T47D (cell line): ENCODE results near the gene BRPF3.
"Not testable (repeated sequence)": the region's sequence is repeated elsewhere in the genome, so short reads cannot be mapped to it uniquely, and the experiment has no call there.

Experiments used
- DNase-seq, 2 experiments: peaks; one replicate each; pipeline versions ENCODE4 v3.0.0 to v3.0.0-alpha.2; 2011 to 2012; ENCODE audit warnings: low read depth in 1 of 2, low spot score in 1 of 2
- JUND ChIP-seq: IDR thresholded peaks from 2 replicates; pipeline ENCODE4 v1.6.1; 2012; ENCODE audit warnings: low read depth
- in situ Hi-C: cut with HindIII; loops from 2 replicates; pipeline ENCODE4 v1.10.0; 2016; ENCODE audit warnings: low sequenced_read_pairs, low pct_unique_long_range_greater_than_20kb

Gene BRPF3

DNA sequence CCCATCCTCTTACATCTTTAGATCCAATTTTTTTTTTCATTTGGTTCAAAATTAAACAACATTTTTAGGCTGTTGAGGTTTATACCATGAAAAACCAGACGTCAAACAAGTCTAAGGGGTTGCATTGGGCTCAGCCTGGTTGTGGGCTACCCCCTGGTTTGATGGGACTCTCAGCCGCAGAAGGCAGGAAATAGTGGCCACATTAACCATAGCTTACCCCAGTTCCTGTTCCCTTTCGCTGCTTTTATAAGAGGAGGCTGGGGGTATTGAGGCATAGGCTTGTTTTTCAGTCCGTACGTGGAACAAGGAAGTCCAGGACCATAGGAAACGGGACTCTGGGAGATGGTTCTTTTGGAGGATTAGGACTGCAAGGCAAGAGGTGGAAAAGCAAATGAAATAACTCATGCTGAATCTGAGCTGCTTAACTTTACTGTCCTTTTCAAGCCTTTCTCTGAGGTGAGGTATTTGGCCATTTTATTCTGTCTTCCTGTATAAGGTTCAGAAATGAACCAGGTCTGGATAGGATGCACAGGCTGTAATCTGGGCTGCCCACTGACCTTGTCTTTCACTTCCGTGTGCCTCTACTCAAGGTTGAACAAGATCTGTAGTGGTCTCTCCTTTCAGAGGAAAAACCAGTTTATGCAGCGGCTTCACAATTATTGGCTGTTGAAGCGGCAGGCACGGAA lies 7.7 kb downstream of the BRPF3 start:
- no peak for TF ChIP-seq JUND
- no peak for DNase-seq
- in situ Hi-C loops: no loop called here

DNA sequence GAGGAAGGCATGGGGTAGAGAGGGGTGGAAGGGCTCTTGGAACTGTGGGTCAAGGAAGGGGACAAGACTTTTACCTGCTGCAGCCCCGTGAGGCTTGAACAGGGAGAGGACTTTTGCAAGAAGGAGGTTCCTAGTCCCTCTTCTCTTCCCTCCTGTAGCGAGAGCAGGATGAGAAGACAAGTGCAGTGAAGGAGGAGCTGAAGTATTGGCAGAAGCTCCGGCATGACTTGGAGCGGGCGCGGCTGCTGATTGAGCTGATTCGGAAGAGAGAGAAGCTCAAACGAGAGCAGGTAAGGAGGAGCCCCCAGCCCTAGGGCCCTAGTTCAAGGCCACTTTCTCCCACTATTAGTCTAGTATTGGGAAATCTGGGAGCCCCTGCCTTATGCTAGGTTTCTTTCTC lies 10.6 kb downstream of the BRPF3 start:
- TF ChIP-seq JUND: no peak
- in situ Hi-C loops: no loop called here
- no peak for DNase-seq

DNA sequence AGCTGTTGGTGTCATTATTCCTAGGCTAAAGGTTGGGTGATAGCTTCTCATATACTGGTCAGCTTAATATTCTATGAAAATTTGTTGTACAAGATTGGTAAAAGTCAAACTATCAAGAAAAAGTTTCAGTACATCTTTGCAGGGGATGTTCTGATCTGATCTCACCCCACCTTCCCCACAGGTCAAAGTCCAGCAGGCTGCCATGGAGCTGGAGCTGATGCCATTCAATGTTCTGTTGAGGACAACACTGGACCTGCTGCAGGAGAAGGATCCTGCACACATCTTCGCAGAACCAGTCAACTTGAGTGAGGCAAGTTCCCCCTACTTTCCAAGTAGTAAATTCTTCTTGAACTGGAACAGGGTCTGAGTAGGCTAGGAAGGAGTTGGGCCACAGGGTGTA lies 13.1 kb downstream of the BRPF3 start:
- in situ Hi-C loops: no loop called here
- TF ChIP-seq JUND: no peak
- no peak for DNase-seq

DNA sequence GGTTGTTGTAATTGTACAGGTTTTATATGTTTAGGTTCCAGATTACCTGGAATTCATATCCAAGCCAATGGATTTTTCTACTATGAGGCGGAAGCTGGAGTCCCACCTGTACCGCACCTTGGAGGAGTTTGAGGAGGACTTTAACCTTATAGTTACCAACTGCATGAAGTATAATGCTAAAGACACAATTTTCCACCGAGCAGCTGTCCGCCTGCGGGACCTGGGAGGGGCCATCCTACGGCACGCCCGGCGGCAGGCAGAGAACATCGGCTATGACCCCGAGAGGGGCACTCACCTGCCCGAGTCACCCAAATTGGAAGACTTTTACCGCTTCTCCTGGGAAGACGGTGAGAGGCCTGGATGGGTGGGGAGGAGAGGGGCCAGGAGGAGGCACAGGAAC lies 13.6 kb downstream of the BRPF3 start:
- no peak for DNase-seq
- no peak for TF ChIP-seq JUND
- in situ Hi-C loops: no loop called here

DNA sequence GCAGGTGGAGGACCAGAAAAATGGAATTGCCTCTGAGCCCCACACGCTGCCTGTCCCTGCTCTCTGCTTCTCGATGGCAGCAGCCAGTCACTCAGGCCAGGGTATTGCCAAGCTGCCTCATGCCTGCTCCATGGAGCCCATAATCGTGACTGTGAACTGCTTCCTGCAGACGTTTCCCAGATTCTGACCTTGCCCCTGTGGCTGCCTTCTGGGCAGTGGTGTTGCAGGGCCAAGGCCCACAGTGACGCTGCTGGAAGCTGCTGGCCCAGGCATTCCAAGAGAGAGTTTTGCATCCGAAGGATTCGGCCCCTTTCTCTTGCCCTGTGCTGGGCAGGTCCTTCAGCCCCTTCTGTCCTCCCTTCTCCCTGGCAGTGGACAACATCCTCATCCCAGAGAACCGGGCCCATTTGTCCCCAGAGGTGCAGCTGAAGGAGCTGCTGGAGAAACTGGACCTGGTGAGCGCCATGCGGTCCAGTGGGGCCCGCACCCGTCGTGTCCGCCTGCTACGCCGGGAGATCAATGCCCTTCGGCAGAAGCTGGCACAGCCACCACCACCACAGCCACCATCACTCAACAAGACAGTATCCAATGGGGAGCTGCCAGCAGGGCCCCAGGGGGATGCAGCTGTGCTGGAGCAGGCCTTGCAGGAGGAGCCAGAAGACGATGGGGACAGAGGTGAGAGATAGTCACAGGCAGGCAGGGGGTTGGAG lies 14.5 kb downstream of the BRPF3 start:
- no peak for DNase-seq
- in situ Hi-C loops: no loop called here
- TF ChIP-seq JUND: no peak

DNA sequence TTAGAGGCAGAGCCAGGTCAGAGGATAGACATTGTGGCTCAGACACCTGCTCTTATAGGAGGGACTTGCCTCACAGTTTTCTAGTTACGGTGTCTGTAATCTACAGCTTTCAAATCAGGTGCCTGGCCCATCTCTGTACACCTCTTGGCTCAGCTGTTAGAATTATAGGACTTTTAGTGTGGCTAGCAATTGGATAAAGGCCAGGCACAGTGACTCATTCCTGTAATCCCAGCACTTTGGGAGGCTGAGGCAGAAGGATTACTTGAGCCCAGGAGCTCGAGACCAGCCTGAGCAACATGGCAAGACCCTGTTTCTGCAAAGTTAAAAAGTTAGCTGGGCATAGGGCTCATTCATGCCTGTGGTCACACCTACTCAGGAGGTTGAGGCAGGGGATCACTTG lies 20.0 kb downstream of the BRPF3 start:
- DNase-seq: no peak
- in situ Hi-C loops: no loop called here
- no peak for TF ChIP-seq JUND

DNA sequence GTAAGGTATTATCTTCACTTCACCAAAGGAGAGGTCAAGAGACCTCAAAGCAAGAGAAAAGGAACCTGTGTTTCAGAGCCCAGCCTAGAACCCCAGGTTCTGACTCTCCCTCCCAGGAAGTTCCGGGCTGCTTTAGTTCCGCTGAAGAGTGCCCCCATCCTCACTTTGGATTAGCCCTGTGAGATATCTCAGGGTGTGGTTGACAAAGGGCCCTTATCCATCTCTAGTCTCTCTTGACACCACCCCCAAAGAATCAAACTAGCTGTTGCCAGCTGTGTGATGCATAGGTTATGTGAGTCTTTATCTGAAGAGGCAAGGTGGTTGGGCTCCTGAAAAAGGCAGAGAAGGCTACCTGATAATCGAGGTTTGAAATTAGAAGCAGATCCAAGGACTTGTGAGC lies 20.6 kb downstream of the BRPF3 start:
- no peak for TF ChIP-seq JUND
- in situ Hi-C loops: no loop called here

DNA sequence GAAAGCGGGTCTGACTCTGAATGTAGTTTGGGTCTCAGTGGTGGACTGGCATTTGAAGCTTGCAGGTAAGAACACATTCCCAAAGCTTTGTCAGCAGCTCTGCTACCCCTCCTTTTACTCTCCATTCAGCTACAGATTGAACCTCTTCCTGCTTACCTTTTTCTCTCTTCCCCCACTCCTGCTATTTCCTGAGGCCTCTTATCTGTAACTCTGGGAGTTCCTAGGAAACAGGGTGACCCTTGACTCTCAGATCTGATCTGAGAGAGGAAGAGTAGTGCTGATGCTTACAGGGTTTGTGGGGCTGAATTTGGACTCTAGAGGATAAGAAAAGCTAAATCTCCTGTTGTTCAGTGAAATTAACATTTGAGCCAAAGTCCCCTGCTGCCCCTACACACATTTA lies 21.4 kb downstream of the BRPF3 start:
- no peak for TF ChIP-seq JUND
- in situ Hi-C loops: no loop called here
- no peak for DNase-seq

More for the DNA sequence above, 20.6 kb downstream of the BRPF3 start:
- no peak for DNase-seq

DNA sequence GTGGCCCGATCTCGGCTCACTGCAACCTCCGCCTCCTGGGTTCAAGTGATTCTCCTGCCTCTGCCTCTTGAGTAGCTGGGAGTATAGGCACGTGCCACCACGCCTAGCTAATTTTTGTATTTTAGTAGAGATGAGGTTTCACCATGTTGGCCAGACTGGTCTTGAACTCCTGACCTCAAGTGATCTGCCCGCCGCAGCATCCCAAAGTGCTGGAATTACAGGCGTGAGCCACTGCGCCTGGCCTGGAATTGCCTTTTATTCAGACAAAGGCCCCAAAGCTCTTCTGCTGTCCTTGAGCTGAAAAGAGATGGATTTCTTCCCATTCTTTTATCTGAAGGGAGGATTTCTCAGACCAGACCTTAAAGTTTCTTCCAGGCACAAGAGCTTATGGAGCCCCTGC lies 22.0 kb downstream of the BRPF3 start:
- in situ Hi-C loops, DNase-seq: not testable (repeated sequence)

DNA sequence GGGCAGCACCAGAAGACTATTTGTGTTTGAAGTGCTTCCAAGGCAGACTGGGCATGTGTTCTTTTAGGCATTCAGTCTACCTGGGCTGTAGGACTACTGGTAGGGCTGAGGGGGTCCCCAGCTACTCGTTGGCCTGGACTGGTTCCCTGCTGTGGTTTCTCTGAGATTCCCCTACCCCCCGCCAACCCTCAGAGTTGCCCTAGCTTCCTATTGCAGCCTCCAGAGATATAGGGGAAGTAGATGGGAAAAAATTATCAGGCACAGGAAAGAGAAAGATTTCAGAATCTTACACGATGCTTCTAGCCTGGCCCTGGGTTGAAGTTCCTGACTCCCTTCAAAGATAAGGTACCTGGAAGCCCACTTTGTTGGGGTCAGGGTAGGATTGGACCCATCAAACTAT lies 22.5 kb downstream of the BRPF3 start:
- in situ Hi-C loops: no loop called here
- TF ChIP-seq JUND: no peak
- no peak for DNase-seq

DNA sequence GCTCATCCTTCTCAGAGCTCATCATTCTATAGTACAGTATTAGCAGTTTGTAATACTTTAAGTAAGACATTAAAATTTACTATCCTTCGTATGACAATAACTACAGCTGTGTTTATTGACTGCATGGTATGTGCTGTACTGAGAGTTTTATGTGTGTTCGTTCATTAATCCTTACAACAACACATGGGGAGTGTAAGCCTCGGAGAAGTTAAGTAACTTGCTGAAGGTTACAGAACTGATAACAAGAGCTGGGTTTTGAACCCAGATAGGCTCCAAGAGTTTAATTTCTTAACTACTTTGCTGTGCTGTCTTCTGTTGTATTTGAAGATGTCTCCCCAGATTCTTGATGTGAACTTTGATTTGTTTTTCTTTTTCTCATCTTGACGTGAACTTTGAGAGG lies 23.7 kb downstream of the BRPF3 start:
- TF ChIP-seq JUND: no peak
- in situ Hi-C loops: no loop called here
- DNase-seq: no peak

DNA sequence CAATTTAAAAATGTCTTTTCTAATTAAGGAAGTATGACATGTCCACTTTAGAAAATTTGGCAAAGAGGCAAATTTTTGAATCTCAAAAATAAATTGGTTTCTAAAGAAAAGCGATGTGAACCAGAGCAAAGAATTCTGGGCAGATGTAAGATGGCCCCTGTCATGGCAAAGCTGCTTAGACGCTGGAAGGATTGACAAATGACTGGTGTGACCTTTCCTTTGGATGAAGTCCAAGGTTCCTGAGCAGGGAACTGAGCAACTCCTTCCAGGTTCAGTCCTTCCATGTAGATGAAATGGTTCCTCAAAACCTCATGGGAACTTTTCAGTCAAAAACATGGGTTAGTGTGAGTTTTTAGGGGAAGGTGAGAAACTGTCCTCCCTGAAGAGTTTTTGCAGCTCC lies 25.1 kb downstream of the BRPF3 start:
- in situ Hi-C loops: no loop called here
- TF ChIP-seq JUND: no peak
- DNase-seq: no peak

DNA sequence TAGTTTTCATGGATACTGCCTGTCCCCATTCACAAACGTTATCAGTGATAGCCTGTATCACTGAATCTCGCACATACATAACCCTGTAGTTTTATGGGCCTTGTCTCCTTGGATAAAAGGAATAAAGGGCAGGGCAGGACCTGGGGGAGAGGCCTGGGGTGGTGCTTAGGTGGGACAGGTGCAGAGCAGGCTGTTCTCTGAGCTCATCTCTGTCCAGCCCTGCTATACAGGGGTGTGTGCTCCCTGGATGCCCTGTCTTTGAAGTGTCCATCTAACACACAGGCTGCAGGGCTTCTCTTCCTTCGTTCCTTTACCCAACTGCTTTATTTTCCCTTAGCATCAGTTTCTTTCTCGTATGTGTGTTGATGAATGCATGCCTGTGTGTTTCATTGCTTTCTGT lies 26.4 kb downstream of the BRPF3 start:
- in situ Hi-C loops: no loop called here
- no peak for TF ChIP-seq JUND

DNA sequence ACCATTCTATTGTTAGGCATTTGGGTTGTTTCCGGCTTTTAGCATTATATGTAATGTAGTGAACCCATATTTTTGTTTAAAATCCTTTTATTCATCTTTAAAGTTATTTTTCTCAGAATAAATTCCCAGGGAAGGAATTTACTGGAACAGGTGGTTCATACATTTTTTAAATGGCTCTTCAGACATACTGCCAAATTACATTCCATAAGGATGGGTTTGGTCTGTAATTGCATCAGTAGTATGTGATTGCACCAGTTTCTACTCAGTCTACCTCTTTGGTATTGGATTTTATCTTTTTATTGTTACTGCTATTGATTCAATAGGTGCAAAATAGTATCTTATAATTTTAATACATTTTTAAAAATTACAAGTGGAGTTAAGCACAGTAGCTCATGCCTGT lies 27.2 kb downstream of the BRPF3 start:
- in situ Hi-C loops: no loop called here
- no peak for DNase-seq
- no peak for TF ChIP-seq JUND

More for the DNA sequence above, 26.4 kb downstream of the BRPF3 start:
- DNase-seq: no peak
